GM23338 (cell line): ENCODE data around the gene NFAT5. TPM values are rescaled to one million over a fixed set of nuclear protein-coding genes. Genes with fewer than 3 reads are reported as not detected.
"Not testable (repeated sequence)": the region's sequence is repeated elsewhere in the genome, so short reads cannot be mapped to it uniquely, and the experiment has no call there.

Experiments used
- ATAC-seq: fragments of 200-7000 bp; cut with Tn5 transposase; 3 replicates; pipeline ENCODE4 v1.9.1; 2020
- DNase-seq: peaks from one replicate; pipeline ENCODE4 v3.0.0-alpha.2; 2015; ENCODE audit warnings: low spot score
- H2AFZ ChIP-seq: fragments of 200-600 bp; sonication (generic); 2 replicates; pipeline ENCODE4 v1.8.0; 2016; ENCODE audit warnings: antibody characterized with exemption, mild to moderate bottlenecking, moderate library complexity
- H3F3A ChIP-seq: fragments of 200-600 bp; sonication (generic); replicated peaks from 2 replicates; pipeline ENCODE4 v1.8.0; 2017; ENCODE audit warnings: antibody characterized with exemption, mixed run types, low read depth
- H3K27ac ChIP-seq: fragments of 200-600 bp; sonication (generic); 2 replicates; pipeline ENCODE4 v1.6.1; 2016; ENCODE audit warnings: low read depth
- H3K27me3 ChIP-seq: fragments of 200-600 bp; sonication (generic); 2 replicates; pipeline ENCODE4 v1.8.0; 2016; ENCODE audit warnings: mild to moderate bottlenecking, mixed run types, moderate library complexity; ENCODE audit not compliant: insufficient read depth
- H3K36me3 ChIP-seq: fragments of 200-600 bp; sonication (generic); 2 replicates; pipeline ENCODE4 v1.8.0; 2016; ENCODE audit warnings: mild to moderate bottlenecking; ENCODE audit not compliant: insufficient read depth
- H3K4me1 ChIP-seq: fragments of 200-600 bp; sonication (generic); 2 replicates; pipeline ENCODE4 v1.8.0; 2016; ENCODE audit warnings: mild to moderate bottlenecking, moderate library complexity; ENCODE audit not compliant: insufficient read depth
- H3K4me2 ChIP-seq: fragments of 200-600 bp; sonication (generic); 2 replicates; pipeline ENCODE4 v1.7.1; 2017; ENCODE audit warnings: mixed run types
- H3K4me3 ChIP-seq: fragments of 200-600 bp; sonication (generic); 2 replicates; pipeline ENCODE4 v1.6.1; 2016; ENCODE audit warnings: mixed run types
- H3K79me2 ChIP-seq: fragments of 200-600 bp; sonication (generic); replicated peaks from 2 replicates; pipeline ENCODE4 v1.8.0; 2017; ENCODE audit warnings: mild to moderate bottlenecking; ENCODE audit not compliant: insufficient read depth
- H3K9me2 ChIP-seq: fragments of 200-600 bp; sonication (generic); 2 replicates; pipeline ENCODE4 v1.8.0; 2017; ENCODE audit not compliant: insufficient read depth
- H4K20me1 ChIP-seq: fragments of 200-600 bp; sonication (generic); replicated peaks from 2 replicates; pipeline ENCODE4 v1.8.0; 2017; ENCODE audit warnings: mild to moderate bottlenecking; ENCODE audit not compliant: insufficient read depth
- H3K27ac Mint-ChIP-seq: 2 replicates; pipeline ENCODE4 v1.8.0; 2020; ENCODE audit warnings: inconsistent platforms, mild to moderate bottlenecking, moderate library complexity, mixed read lengths
- H3K27me3 Mint-ChIP-seq: 3 replicates; pipeline ENCODE4 v1.8.0; 2022; ENCODE audit warnings: low read depth, mild to moderate bottlenecking, moderate library complexity, mixed read lengths, inconsistent platforms; ENCODE audit not compliant: insufficient read depth, poor library complexity
- H3K36me3 Mint-ChIP-seq: 3 replicates; pipeline ENCODE4 v1.8.0; 2021; ENCODE audit warnings: low read depth, mild to moderate bottlenecking, inconsistent platforms, moderate library complexity, mixed read lengths
- H3K4me1 Mint-ChIP-seq: 3 replicates; pipeline ENCODE4 v1.8.0; 2020; ENCODE audit warnings: mild to moderate bottlenecking, inconsistent platforms, mixed read lengths
- H3K4me3 Mint-ChIP-seq: 3 replicates; pipeline ENCODE4 v1.8.0; 2021; ENCODE audit warnings: moderate library complexity, mild to moderate bottlenecking, inconsistent platforms, mixed read lengths
- H3K9me3 Mint-ChIP-seq: 3 replicates; pipeline ENCODE4 v1.8.0; 2020; ENCODE audit warnings: moderate library complexity, mild to moderate bottlenecking, inconsistent platforms, mixed read lengths
- CTCF ChIP-seq, 2 experiments: fragments of 200-600 bp in 1 of 2; sonication (generic) in 1 of 2; conservative IDR thresholded peaks; 2 replicates each; pipeline versions ENCODE4 v1.5.1 to v1.6.1; 2016 to 2017; ENCODE audit warnings: antibody characterized with exemption in 2 of 2, low read depth in 2 of 2, mild to moderate bottlenecking in 2 of 2, moderate library complexity in 1 of 2
- ETS1 ChIP-seq: IDR thresholded peaks from 2 replicates; pipeline ENCODE4 v1.6.1; 2016; ENCODE audit warnings: antibody characterized with exemption
- EZH2 ChIP-seq: fragments of 200-600 bp; sonication (generic); IDR thresholded peaks from one replicate; pipeline ENCODE4 v1.8.0; 2017; ENCODE audit warnings: antibody characterized with exemption, mild to moderate bottlenecking, low read depth; ENCODE audit not compliant: unreplicated experiment
- POLR2AphosphoS5 ChIP-seq: IDR thresholded peaks from 2 replicates; pipeline ENCODE4 v1.6.1; 2016; ENCODE audit warnings: antibody characterized with exemption, low read depth
- REST ChIP-seq: IDR thresholded peaks from one replicate; pipeline ENCODE4 v1.6.1; 2018; ENCODE audit warnings: antibody characterized with exemption; ENCODE audit not compliant: unreplicated experiment
- polyA plus RNA-seq: library from polyadenylated mRNA; unstranded; fragments of >200 nt; fragmentation: Nextera tagmentation; extraction: Ambion mirVana; gene quantifications from 2 replicates; pipeline ENCODE4 v1.2.1, GENCODE V29; 2016
- total RNA-seq: library from RNA; depleted of rRNA; stranded (reverse); fragments of >200 nt; shearing (Covaris generic); gene quantifications from 2 replicates; pipeline ENCODE4 v1.2.3, GENCODE V29; 2014

The NFAT5 gene
- total and polyA plus RNA-seq, 2 experiments from 2014 or later, result 10.6 to 27.0 TPM

GRCh38 chr16:69559164-69559563 is 6.6 kb upstream of the NFAT5 start:
- Histone ChIP-seq H4K20me1 (no peaks in the 10 kb centered on the region), H3K79me2 (no peaks in the 10 kb centered on the region), H3F3A (no peaks in the 10 kb centered on the region), H3K36me3 (no peaks in the 10 kb centered on the region), H3K9me2 (no peaks in the 10 kb centered on the region), H2AFZ (no peak overlapping the region), H3K4me2 (no peak overlapping the region), H3K4me3 (no peak overlapping the region), H3K27ac (no peak overlapping the region), H3K27me3 (no peaks in the 10 kb centered on the region), H3K4me1 (peaks cover 7% of the 10 kb centered on the region)
- no peak overlapping the region for H3K27ac Mint-ChIP-seq
- H3K27me3 Mint-ChIP-seq, result peaks cover 2% of the 10 kb centered on the region
- ATAC-seq (no peak), DNase-seq (no peak)
- peaks cover 10% of the 10 kb centered on the region; the same call in 2 of the 3 replicates for H3K4me1 Mint-ChIP-seq
- H3K4me3 Mint-ChIP-seq, result no peak overlapping the region
- TF ChIP-seq CTCF (conservative IDR thresholded peaks at IDR 0.05; ENCODE audit: low read depth in 2 of 2) (no peak), ETS1 (no peak)
- H3K36me3 Mint-ChIP-seq, result no peaks in the 10 kb centered on the region
- peaks cover 3% of the 10 kb centered on the region; the same call in 1 of the 3 replicates for H3K9me3 Mint-ChIP-seq

- not testable (repeated sequence) for H3K79me2 ChIP-seq, ATAC-seq, H3K9me2 ChIP-seq, H3K36me3 Mint-ChIP-seq, H3F3A ChIP-seq, H3K9me3 Mint-ChIP-seq, H4K20me1 ChIP-seq, H3K4me2 ChIP-seq, H2AFZ ChIP-seq, H3K27ac Mint-ChIP-seq, H3K36me3 ChIP-seq, H3K27me3 Mint-ChIP-seq, DNase-seq, H3K4me3 Mint-ChIP-seq, H3K4me3 ChIP-seq, H3K27ac ChIP-seq, H3K27me3 ChIP-seq
- peaks cover 19% of the 10 kb centered on the region; the same call in 2 of the 3 replicates for H3K4me1 Mint-ChIP-seq
- peaks cover 17% of the 10 kb centered on the region for H3K4me1 ChIP-seq
Observed at GRCh38 chr16:69561367-69561766, 4.4 kb upstream of the NFAT5 start.

GRCh38 chr16:69561901-69562300 is 3.9 kb upstream of the NFAT5 start:
- Histone ChIP-seq H3K79me2 (peaks cover 3% of the 10 kb centered on the region), H3K36me3 (no peaks in the 10 kb centered on the region), H3K27ac (no peak overlapping the region), H3K4me2 (no peak overlapping the region), H3K27me3 (no peaks in the 10 kb centered on the region), H3K4me3 (no peak overlapping the region), H3K4me1 (peaks cover 17% of the 10 kb centered on the region), H3F3A (peaks cover 4% of the 10 kb centered on the region; the same call in 1 of the 2 replicates), H2AFZ (no peak overlapping the region), H3K9me2 (no peaks in the 10 kb centered on the region), H4K20me1 (no peaks in the 10 kb centered on the region)
- Mint-ChIP-seq H3K4me1 (peaks cover 19% of the 10 kb centered on the region; the same call in 2 of the 3 replicates), H3K9me3 (peaks cover 3% of the 10 kb centered on the region; the same call in 1 of the 3 replicates), H3K36me3 (no peaks in the 10 kb centered on the region; the same call in 2 of the 3 replicates), H3K27ac (no peak overlapping the region), H3K4me3 (no peak overlapping the region), H3K27me3 (peaks cover 7% of the 10 kb centered on the region)
- no peak for ATAC-seq
- DNase-seq, result no peak
- TF ChIP-seq ETS1 (no peak), REST (no peak), CTCF (conservative IDR thresholded peaks at IDR 0.05; ENCODE audit: low read depth in 2 of 2) (no peak), POLR2AphosphoS5 (no peak), EZH2 (no peak)
